Measurements from ENCODE around the gene FOXN4. TPM values are rescaled to one million over a fixed set of nuclear protein-coding genes. Genes with fewer than 3 reads are reported as not detected.

Gene FOXN4
- total and polyA plus RNA-seq, 12 donors, result 0.22 to 0.24 TPM; not detected in 10

DNA sequence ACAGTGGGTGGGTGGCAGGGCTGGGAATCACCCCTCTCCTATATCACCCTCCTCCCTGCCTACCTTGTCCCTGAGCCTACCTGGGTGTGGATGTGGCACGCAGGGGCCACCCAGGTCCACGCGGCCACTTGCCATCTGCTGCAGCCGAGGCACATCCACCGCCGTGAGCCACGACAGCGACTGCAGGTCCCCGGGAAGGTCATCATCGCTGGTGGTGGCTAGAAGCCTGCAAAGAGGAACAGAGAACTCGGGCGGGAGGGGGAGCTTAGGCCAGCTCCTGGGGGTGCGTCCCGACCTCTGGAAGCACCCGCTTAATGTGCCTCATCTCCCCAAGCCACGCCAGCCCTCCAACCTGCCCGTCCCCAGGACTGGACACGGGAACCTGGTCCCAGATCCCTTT, 19.0 kb downstream of the FOXN4 start:
- Histone ChIP-seq H3K9me3 (replicated peaks in 1 of 3) (no peaks in the 10 kb centered on the region), H3K4me1 (replicated peaks in 1 of 2) (no peaks in the 10 kb centered on the region), H3K27me3 (peaks cover 8% of the 10 kb centered on the region), H3K36me3 (replicated peaks in 1 of 2) (no peaks in the 10 kb centered on the region), H3K4me3 (no peak overlapping the region), H3K27ac (no peak overlapping the region)
- TF ChIP-seq POLR2A (IDR thresholded peaks at IDR 0.05), result no peak
- TF ChIP-seq, protein P1, sequence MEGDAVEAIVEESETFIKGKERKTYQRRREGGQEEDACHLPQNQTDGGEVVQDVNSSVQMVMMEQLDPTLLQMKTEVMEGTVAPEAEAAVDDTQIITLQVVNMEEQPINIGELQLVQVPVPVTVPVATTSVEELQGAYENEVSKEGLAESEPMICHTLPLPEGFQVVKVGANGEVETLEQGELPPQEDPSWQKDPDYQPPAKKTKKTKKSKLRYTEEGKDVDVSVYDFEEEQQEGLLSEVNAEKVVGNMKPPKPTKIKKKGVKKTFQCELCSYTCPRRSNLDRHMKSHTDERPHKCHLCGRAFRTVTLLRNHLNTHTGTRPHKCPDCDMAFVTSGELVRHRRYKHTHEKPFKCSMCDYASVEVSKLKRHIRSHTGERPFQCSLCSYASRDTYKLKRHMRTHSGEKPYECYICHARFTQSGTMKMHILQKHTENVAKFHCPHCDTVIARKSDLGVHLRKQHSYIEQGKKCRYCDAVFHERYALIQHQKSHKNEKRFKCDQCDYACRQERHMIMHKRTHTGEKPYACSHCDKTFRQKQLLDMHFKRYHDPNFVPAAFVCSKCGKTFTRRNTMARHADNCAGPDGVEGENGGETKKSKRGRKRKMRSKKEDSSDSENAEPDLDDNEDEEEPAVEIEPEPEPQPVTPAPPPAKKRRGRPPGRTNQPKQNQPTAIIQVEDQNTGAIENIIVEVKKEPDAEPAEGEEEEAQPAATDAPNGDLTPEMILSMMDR (IDR thresholded peaks at IDR 0.05), result no peak
- WGBS, 4 donors, result 85 to 95% (median 89%) methylated on average over 7 to 18 of the region's 18 CpGs
- intact Hi-C loops (cut with DNase I), result no loop called here
- no peak for DNase-seq

DNA sequence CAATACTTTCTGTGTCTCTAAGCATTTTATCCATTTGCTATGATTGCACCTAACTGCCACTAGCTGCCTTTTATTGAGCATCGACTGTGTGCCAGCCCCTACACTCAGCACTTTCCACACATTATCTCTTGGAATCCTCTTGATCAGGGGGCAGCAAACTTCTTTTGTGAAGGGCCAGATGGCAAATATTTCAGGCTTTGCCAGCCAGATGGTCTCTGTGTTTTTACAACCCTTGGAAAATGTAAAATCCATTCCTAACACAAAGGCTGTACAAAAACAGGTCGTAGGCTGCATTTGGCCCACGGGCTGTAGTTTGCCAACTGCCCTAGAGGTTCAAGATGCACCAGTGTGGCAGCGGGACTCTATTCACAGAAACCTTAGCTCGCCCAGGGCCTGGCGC, 19.5 kb downstream of the FOXN4 start:
- TF ChIP-seq, protein P1 (IDR thresholded peaks at IDR 0.05), result no peak
- no peak for TF ChIP-seq POLR2A (IDR thresholded peaks at IDR 0.05)
- DNase-seq, result no peak
- Histone ChIP-seq H3K9me3 (replicated peaks in 1 of 3) (no peaks in the 10 kb centered on the region), H3K27me3 (peaks cover 8% of the 10 kb centered on the region), H3K4me3 (no peak overlapping the region), H3K36me3 (replicated peaks in 1 of 2) (no peaks in the 10 kb centered on the region), H3K4me1 (replicated peaks in 1 of 2) (no peaks in the 10 kb centered on the region), H3K27ac (no peak overlapping the region)
- intact Hi-C loops (cut with DNase I), result no loop called here
- WGBS, 4 donors, result 84 to 92% (median 87%) methylated on average over 6 of the region's 6 CpGs

DNA sequence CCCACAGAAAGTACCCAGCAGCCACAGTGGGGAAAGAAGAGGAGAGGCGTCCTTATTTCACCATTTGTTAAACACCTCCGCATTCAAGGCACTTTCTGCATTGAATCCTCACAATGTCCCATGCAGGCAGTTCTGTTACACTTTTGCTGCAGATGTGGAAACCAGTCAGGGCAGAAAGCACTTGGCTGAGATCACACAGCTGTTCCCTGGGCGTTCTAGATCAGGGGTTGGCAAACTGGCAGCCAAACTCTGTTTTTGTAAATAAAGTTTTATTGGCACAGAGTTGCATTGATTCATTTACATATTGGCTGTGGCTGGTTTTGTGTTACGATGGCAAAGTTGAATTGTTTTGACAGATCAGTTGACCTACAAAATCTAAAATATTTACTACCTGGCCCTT, 20.1 kb downstream of the FOXN4 start:
- H3K4me3 ChIP-seq, result no peak overlapping the region
- H3K27me3 ChIP-seq, result peaks cover 8% of the 10 kb centered on the region
- no peaks in the 10 kb centered on the region for H3K36me3 ChIP-seq (replicated peaks in 1 of 2)
- no peaks in the 10 kb centered on the region for H3K9me3 ChIP-seq (replicated peaks in 1 of 3)
- intact Hi-C loops (cut with DNase I), result no loop called here
- DNase-seq, result no peak
- no peaks in the 10 kb centered on the region for H3K4me1 ChIP-seq (replicated peaks in 1 of 2)
- 58 to 81% (median 74%) methylated on average over 4 of the region's 4 CpGs for WGBS, 4 donors
- TF ChIP-seq, protein P1 (IDR thresholded peaks at IDR 0.05), result no peak
- TF ChIP-seq POLR2A (IDR thresholded peaks at IDR 0.05), result no peak
- H3K27ac ChIP-seq, result no peak overlapping the region

DNA sequence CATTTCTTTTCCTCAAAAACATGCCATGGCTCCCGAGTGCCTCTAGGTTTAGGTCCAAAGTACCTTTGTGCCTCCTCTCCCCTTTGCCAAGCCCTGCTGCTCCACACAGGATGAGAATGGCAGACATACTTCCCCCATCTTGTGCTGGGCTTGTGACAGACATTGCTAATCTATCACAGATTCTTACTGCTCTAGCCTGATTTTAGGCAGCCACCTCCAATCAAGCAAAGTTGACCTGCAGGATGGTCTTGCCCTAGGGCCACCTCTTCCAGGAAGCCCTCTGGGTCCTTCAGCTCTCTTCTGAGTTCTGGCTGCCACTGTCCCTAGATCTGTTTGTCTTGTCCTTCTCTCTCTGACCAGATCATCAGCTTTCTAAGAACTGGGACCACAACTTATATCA, 20.5 kb downstream of the FOXN4 start:
- Histone ChIP-seq H3K4me1 (replicated peaks in 1 of 2) (no peaks in the 10 kb centered on the region), H3K9me3 (replicated peaks in 1 of 3) (no peaks in the 10 kb centered on the region), H3K4me3 (no peak overlapping the region), H3K27me3 (peaks cover 8% of the 10 kb centered on the region), H3K27ac (no peak overlapping the region), H3K36me3 (replicated peaks in 1 of 2) (no peaks in the 10 kb centered on the region)
- intact Hi-C loops (cut with DNase I), result no loop called here
- WGBS, 4 donors, result 64 to 85% (median 72%) methylated on average over 1 of the region's 1 CpG
- DNase-seq, result no peak
- TF ChIP-seq, protein P1 (IDR thresholded peaks at IDR 0.05), result no peak
- TF ChIP-seq POLR2A (IDR thresholded peaks at IDR 0.05), result no peak
